HepG2 (cell line): ENCODE data around the gene IP6K1. TPM values are rescaled to one million over a fixed set of nuclear protein-coding genes. Genes with fewer than 3 reads are reported as not detected.

Experiments used
- AHDC1 ChIP-seq: sonication (generic); formaldehyde crosslinking; IDR thresholded peaks from 2 replicates; pipeline ENCODE4 v1.5.1; 2020; ENCODE audit warnings: mild to moderate bottlenecking, missing genetic modification reagents, borderline replicate concordance
- AKNA ChIP-seq: sonication (generic); formaldehyde crosslinking; IDR thresholded peaks from 2 replicates; pipeline ENCODE4 v1.4.0; 2020; ENCODE audit warnings: missing genetic modification reagents, borderline replicate concordance
- GATA4 ChIP-seq: sonication (generic); IDR thresholded peaks from 2 replicates; pipeline ENCODE4 v1.6.1; 2016; ENCODE audit warnings: antibody characterized with exemption, low read depth, borderline replicate concordance
- GPBP1L1 ChIP-seq: sonication (generic); formaldehyde crosslinking; IDR thresholded peaks from 2 replicates; pipeline ENCODE4 v1.5.0; 2020; ENCODE audit warnings: mild to moderate bottlenecking, missing genetic modification reagents
- SMAD3 ChIP-seq: sonication (generic); formaldehyde crosslinking; IDR thresholded peaks from 2 replicates; pipeline ENCODE4 v1.4.0; 2020; ENCODE audit warnings: missing genetic modification reagents
- SRF ChIP-seq: IDR thresholded peaks from 2 replicates; pipeline ENCODE4 v1.6.1; 2011; ENCODE audit warnings: mild to moderate bottlenecking, low read depth, low read length, moderate library complexity
- TAF15 ChIP-seq: fragments of 200-400 bp; formaldehyde crosslinking; IDR thresholded peaks from one replicate; pipeline ENCODE4 v1.6.1; 2018; ENCODE audit warnings: mild to moderate bottlenecking, low read depth, low read length; ENCODE audit not compliant: poor library complexity, severe bottlenecking
- ZNF263 ChIP-seq: sonication (generic); formaldehyde crosslinking; IDR thresholded peaks from 2 replicates; pipeline ENCODE4 v1.4.0; 2020; ENCODE audit warnings: missing genetic modification reagents
- ZNF567 ChIP-seq: sonication (generic); formaldehyde crosslinking; IDR thresholded peaks from 2 replicates; pipeline ENCODE4 v1.8.1; 2023; ENCODE audit warnings: mild to moderate bottlenecking, missing genetic modification reagents, borderline replicate concordance
- ZNF891 ChIP-seq: sonication (generic); formaldehyde crosslinking; IDR thresholded peaks from 2 replicates; pipeline ENCODE4 v1.5.0; 2020; ENCODE audit warnings: mild to moderate bottlenecking, missing genetic modification reagents
- ZSCAN5A ChIP-seq: sonication (generic); formaldehyde crosslinking; IDR thresholded peaks from 2 replicates; pipeline ENCODE4 v1.8.0; 2022; ENCODE audit warnings: mild to moderate bottlenecking, missing genetic modification reagents, borderline replicate concordance
- polyA plus RNA-seq, 8 experiments: library from polyadenylated mRNA; depleted of rRNA in 3 of 8; stranded (reverse) in 7 of 8; unstranded in 1 of 8; fragments of >200 nt; fragmentation: Illumina TruSeq in 4 of 8; extraction: Trizol in 4 of 8; gene quantifications; 2 replicates each; pipeline versions ENCODE4 v1.2.1 to v1.2.3, GENCODE V29; 2011 to 2016; ENCODE audit warnings: low read depth in 4 of 8, missing spikeins in 1 of 8, mixed read lengths in 1 of 8; ENCODE audit not compliant: insufficient read depth in 1 of 8
- total RNA-seq, 5 experiments: library from RNA; depleted of rRNA; stranded (reverse); fragments of >200 nt; fragmentation: Illumina TruSeq; extraction: Trizol; gene quantifications; 2 replicates each; pipeline ENCODE4 v1.2.3, GENCODE V29; 2016; ENCODE audit warnings: low read depth in 1 of 5

IP6K1 gene
- total and polyA plus RNA-seq, 2 of the 13 experiments (the other 11 are each of a cell fraction or from before 2014, with no cell fraction given): 17.7 to 29.7 TPM

DNA sequence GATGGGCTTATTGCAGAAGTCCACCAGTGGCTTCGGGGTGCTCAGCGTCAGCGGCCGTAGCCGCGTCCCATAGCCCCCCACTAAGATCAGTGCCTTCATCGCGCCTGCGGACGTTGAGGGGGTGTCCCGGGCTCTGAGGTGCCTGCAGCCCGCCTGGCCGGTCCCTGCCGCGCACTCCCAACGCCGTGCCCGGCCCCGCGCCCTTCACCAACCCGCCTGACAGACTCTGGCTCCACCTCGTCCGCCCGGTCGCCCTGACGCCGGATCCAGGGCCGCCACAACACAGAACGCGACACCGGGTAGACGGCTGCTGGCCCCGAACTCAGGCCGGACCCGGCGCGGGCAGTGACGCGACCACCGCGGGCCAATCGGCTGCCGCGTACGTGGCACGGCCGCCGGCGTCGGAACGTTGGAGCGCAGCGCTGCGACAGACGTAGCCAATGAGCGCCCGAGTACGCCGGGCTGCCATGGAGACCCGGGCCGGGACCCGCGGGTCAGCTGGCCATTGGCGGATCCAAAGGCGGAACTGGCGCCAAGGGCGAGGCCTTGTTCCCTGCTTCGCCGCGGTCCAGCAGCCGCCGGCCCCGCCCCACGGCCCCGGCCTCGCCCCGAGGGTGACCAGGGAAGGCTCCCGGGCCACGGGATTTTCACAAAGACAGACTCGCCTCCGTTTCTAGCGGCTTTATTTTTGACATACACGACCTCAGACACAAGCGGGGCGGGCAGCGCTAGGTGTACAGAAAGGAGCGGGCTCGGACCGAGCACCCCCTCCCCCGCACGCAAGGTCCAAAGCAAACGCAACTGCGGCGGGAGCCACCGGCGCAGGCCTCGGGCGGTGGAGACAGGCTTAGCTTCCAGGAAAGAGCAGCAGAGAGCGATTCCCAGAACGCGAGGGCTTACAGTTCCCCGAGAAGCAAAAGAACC lies 62.5 kb downstream of the IP6K1 start, which contains the start of gene GMPPB (continued):
- TF ChIP-seq AHDC1 (CRISPR knock-in tag): no peak
- 0 out of 2 replicates have a peak, but pooled peaks have one; percentile 28 for TF ChIP-seq SMAD3 (CRISPR knock-in tag)
- TF ChIP-seq TAF15: no peak
- no peak for TF ChIP-seq SRF
- no peak for TF ChIP-seq ZNF263 (CRISPR knock-in tag)
- TF ChIP-seq ZNF567 (CRISPR knock-in tag): no peak
- no peak for TF ChIP-seq ZSCAN5A
- TF ChIP-seq GPBP1L1 (CRISPR knock-in tag): no peak
- no peak for TF ChIP-seq AKNA
- TF ChIP-seq GATA4: no peak
- TF ChIP-seq ZNF891 (CRISPR knock-in tag): peak; percentile 51; the same call in 1 of the 2 replicates
